MCF 10A (cell line): Measurements from ENCODE around the gene NR3C1. TPM values are rescaled to one million over a fixed set of nuclear protein-coding genes. Genes with fewer than 3 reads are reported as not detected.

ENCODE experiments used
- BruUV-seq: library from RNA; stranded (reverse); fragments of 400-500 nt; replicated peaks from 2 replicates; lab custom pipeline; 2021; lab: Mats Ljungman, UMichigan
- CTCF ChIA-PET: fragments of 300-600 bp; sonication (Branson Sonifier 250); formaldehyde crosslinking; extraction: SDS; loops from one replicate; lab custom pipeline; 2021; ENCODE audit warnings: antibody characterized with exemption, inconsistent platforms; lab: Yijun Ruan, JAX
- POLR2A ChIA-PET: fragments of 300-600, 350-650 bp; sonication (Branson Sonifier 250); formaldehyde crosslinking; extraction: SDS; loops from one replicate; lab custom pipeline; 2020; ENCODE audit warnings: antibody characterized with exemption, inconsistent platforms; lab: Yijun Ruan, JAX
- DNase-seq: peaks from one replicate; pipeline ENCODE4 v3.0.0-alpha.2; 2018; ENCODE audit not compliant: unreplicated experiment
- H3K27ac Mint-ChIP-seq: one replicate; pipeline ENCODE4 v1.8.0; 2022; ENCODE audit warnings: mild to moderate bottlenecking, low read depth, mixed read lengths; ENCODE audit not compliant: unreplicated experiment
- H3K27me3 Mint-ChIP-seq: one replicate; pipeline ENCODE4 v1.8.0; 2022; ENCODE audit warnings: mixed read lengths; ENCODE audit not compliant: insufficient read depth, unreplicated experiment
- H3K36me3 Mint-ChIP-seq: one replicate; pipeline ENCODE4 v1.8.0; 2022; ENCODE audit warnings: mild to moderate bottlenecking, moderate library complexity, mixed read lengths; ENCODE audit not compliant: insufficient read depth, unreplicated experiment
- H3K4me1 Mint-ChIP-seq: one replicate; pipeline ENCODE4 v1.8.0; 2022; ENCODE audit warnings: mixed read lengths; ENCODE audit not compliant: insufficient read depth, unreplicated experiment
- H3K4me3 Mint-ChIP-seq: one replicate; pipeline ENCODE4 v1.8.0; 2022; ENCODE audit warnings: mild to moderate bottlenecking, moderate library complexity, mixed read lengths; ENCODE audit not compliant: unreplicated experiment
- H3K9me3 Mint-ChIP-seq: one replicate; pipeline ENCODE4 v1.8.0; 2022; ENCODE audit warnings: mixed read lengths; ENCODE audit not compliant: unreplicated experiment
- intact Hi-C: fragments of 100-400 bp; cut with micrococcal nuclease; formaldehyde crosslinking; loops from 2 replicates; pipeline ENCODE4 v1.14.1; 2022
- total RNA-seq: library from RNA; stranded (reverse); gene quantifications from 2 replicates; pipeline ENCODE4 v1.2.3, GENCODE V29; 2022
- TF ChIP-seq, protein P1 (sequence below): fragments of 200-600 bp; IDR thresholded peaks from one replicate; pipeline ENCODE4 v1.8.0; 2022; ENCODE audit warnings: antibody characterized with exemption, mild to moderate bottlenecking; ENCODE audit not compliant: unreplicated experiment

The NR3C1 gene
- total RNA-seq, 1 experiment from 2014 or later: 92.9 TPM

DNA sequence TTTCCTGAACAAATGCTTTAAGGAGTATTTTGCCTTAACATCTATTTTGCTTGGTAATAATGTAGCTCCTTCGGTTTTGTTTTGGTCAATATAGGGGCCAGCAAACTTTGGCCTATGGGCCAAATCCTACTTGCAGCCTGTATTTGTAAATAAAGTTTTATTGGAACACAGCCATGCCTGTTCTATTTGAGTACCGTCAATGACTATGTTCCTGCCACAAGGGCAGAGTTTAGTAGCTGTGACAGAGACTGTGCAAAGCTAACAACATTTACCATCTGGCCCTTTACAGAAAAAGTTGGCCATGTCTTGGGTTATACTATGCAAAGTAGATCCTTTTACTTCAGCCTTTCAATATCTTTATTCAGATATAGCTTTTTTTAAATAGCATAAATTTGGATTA, 113.4 kb downstream of the NR3C1 start:
- H3K36me3 Mint-ChIP-seq: peaks cover 73% of the 10 kb centered on the region
- ChIA-PET POLR2A (interaction anchor here (0.6 to 2.0 kb wide), 7 partner anchors 10 to 297 kb away, joined by 3 to 7 read pairs (median 3); no protein-coding TSS in a partner anchor), CTCF (interaction anchor here (0.7 kb wide), 1 partner anchor 217 kb away, joined by 3 read pairs; no protein-coding TSS in a partner anchor)
- BruUV-seq: no TSS peak
- no peaks in the 10 kb centered on the region for H3K9me3 Mint-ChIP-seq
- H3K27me3 Mint-ChIP-seq: no peaks in the 10 kb centered on the region
- DNase-seq: no peak
- no peak overlapping the region for H3K27ac Mint-ChIP-seq
- TF ChIP-seq, protein P1, sequence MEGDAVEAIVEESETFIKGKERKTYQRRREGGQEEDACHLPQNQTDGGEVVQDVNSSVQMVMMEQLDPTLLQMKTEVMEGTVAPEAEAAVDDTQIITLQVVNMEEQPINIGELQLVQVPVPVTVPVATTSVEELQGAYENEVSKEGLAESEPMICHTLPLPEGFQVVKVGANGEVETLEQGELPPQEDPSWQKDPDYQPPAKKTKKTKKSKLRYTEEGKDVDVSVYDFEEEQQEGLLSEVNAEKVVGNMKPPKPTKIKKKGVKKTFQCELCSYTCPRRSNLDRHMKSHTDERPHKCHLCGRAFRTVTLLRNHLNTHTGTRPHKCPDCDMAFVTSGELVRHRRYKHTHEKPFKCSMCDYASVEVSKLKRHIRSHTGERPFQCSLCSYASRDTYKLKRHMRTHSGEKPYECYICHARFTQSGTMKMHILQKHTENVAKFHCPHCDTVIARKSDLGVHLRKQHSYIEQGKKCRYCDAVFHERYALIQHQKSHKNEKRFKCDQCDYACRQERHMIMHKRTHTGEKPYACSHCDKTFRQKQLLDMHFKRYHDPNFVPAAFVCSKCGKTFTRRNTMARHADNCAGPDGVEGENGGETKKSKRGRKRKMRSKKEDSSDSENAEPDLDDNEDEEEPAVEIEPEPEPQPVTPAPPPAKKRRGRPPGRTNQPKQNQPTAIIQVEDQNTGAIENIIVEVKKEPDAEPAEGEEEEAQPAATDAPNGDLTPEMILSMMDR: no peak
- H3K4me3 Mint-ChIP-seq: no peak overlapping the region
- H3K4me1 Mint-ChIP-seq: no peaks in the 10 kb centered on the region
- intact Hi-C loops: no loop called here

DNA sequence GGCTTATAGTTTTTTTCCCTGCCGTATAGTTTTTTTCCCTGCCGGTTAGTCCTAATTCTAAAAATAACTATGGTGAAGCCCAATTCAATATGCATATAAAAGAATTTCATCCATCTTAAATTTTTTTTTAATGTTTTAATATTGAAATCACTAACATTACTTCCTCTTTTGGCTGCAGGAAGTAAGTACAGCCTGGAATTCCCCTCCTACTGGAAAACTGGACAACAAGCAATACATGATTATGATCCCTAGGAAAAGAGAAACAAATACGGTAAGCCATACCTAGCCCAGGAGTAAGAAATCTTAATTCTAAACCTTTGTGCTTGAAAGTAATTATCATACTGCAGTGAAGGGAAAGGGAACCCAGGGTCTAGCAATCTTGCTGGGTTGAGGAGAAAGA, 119.0 kb downstream of the NR3C1 start:
- intact Hi-C loops: no loop called here
- TF ChIP-seq, protein P1: no peak
- BruUV-seq: no TSS peak
- Mint-ChIP-seq H3K27ac (no peak overlapping the region), H3K36me3 (peaks cover 81% of the 10 kb centered on the region), H3K27me3 (no peaks in the 10 kb centered on the region), H3K9me3 (no peaks in the 10 kb centered on the region), H3K4me3 (no peak overlapping the region), H3K4me1 (no peaks in the 10 kb centered on the region)
- ChIA-PET POLR2A (interaction anchor here (0.6 to 1.2 kb wide), 2 partner anchors 41 to 650 kb away, joined by 3 read pairs; no protein-coding TSS in a partner anchor), CTCF (interaction anchor here (0.6 to 1.0 kb wide), 2 partner anchors 34 to 268 kb away, joined by 3 to 5 read pairs; no protein-coding TSS in a partner anchor)
- DNase-seq: no peak

DNA sequence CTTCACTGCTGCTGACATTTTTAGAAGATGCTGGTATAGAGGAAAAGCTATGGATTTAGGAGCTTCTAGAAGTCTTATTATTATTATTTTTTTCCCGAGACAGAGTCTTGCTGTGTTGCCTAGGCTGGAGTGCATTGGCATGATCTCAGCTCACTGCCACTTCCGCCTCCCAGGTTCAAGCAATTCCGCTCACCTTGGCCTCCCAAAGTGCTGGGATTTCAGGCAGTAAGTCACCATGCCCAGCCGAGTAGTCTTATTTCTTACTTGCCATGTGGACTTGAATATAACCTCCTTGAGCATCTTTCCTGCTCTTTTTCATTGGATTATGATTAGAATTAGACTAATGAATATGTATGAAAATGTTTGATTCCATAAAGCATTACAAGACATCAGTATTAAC, 119.5 kb downstream of the NR3C1 start:
- H3K36me3 Mint-ChIP-seq: peaks cover 79% of the 10 kb centered on the region
- ChIA-PET CTCF (interaction anchor here (0.6 to 2.0 kb wide), 4 partner anchors 34 to 541 kb away, joined by 3 to 5 read pairs (median 4); partner anchors contain the start of gene NR3C1), POLR2A (interaction anchor here (0.6 to 1.0 kb wide), 4 partner anchors 8 to 651 kb away, joined by 3 to 4 read pairs (median 3); no protein-coding TSS in a partner anchor)
- intact Hi-C loops: no loop called here
- TF ChIP-seq, protein P1: no peak
- H3K27ac Mint-ChIP-seq: no peak overlapping the region
- BruUV-seq: no TSS peak
- DNase-seq: no peak
- no peaks in the 10 kb centered on the region for H3K4me1 Mint-ChIP-seq
- H3K27me3 Mint-ChIP-seq: no peaks in the 10 kb centered on the region
- H3K9me3 Mint-ChIP-seq: no peaks in the 10 kb centered on the region
- no peak overlapping the region for H3K4me3 Mint-ChIP-seq

DNA sequence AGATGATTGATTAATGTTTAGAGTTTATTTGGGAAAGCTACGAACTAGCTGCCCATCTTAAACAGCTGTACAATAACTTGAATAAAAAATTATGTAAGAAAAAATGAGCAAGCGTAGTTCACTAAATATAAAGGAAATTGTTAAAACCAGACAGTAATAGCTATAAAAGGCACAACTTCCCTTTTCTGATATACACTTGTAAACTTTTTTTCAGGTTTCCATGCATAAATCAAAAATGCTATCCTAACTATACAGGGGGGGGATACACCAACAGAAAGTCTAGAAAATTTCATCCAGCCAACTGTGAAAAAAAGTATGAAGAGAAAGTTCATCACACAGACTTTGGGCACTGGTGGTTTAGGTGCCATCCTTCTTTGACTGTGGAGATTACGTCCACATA, 122.3 kb downstream of the NR3C1 start:
- Mint-ChIP-seq H3K27me3 (no peaks in the 10 kb centered on the region), H3K36me3 (peaks cover 66% of the 10 kb centered on the region), H3K27ac (no peak overlapping the region), H3K4me3 (no peak overlapping the region), H3K4me1 (no peaks in the 10 kb centered on the region), H3K9me3 (no peaks in the 10 kb centered on the region)
- DNase-seq: no peak
- ChIA-PET POLR2A (interaction anchor here (0.5 to 2.2 kb wide), 11 partner anchors 8 to 525 kb away, joined by 3 to 8 read pairs (median 4); partner anchors contain the start of gene NR3C1), CTCF (interaction anchor here (0.7 to 2.1 kb wide), 6 partner anchors 10 to 283 kb away, joined by 3 to 8 read pairs (median 4); no protein-coding TSS in a partner anchor)
- no TSS peak for BruUV-seq
- TF ChIP-seq, protein P1: no peak
- intact Hi-C loops: no loop called here
